ENCODE data around the gene RAX.
"Not testable (repeated sequence)": the region's sequence is repeated elsewhere in the genome, so short reads cannot be mapped to it uniquely, and the experiment has no call there.

RAX gene

GRCh38 chr18:59273759-59274532 is 692 bp upstream of the RAX start:
- FAIRE-seq (no peak), DNase-seq (ENCODE audit: low spot score) (no peak)

- FAIRE-seq (no peak), DNase-seq (ENCODE audit: low spot score) (no peak)
Measured at GRCh38 chr18:59272221-59272888, 899 bp downstream of the RAX start.

- DNase-seq (ENCODE audit: low spot score) = no peak
- no peak for FAIRE-seq
Measured at GRCh38 chr18:59271606-59272220, 1.5 kb downstream of the RAX start.

GRCh38 chr18:59270689-59271257 is 2.5 kb downstream of the RAX start:
- FAIRE-seq (no peak), DNase-seq (ENCODE audit: low spot score) (no peak)

GRCh38 chr18:59269563-59270119 is 3.6 kb downstream of the RAX start:
- FAIRE-seq (no peak), DNase-seq (ENCODE audit: low spot score) (no peak)

GRCh38 chr18:59268721-59269562 is 4.3 kb downstream of the RAX start:
- FAIRE-seq (no peak), DNase-seq (ENCODE audit: low spot score) (no peak)

- no peak for FAIRE-seq
- no peak for DNase-seq (ENCODE audit: low spot score)
Measured at GRCh38 chr18:59268127-59268720, 5.0 kb downstream of the RAX start.

GRCh38 chr18:59267503-59268126 is 5.6 kb downstream of the RAX start:
- no peak for DNase-seq (ENCODE audit: low spot score)
- no peak for FAIRE-seq

- DNase-seq (ENCODE audit: low spot score) = no peak
- FAIRE-seq = no peak
Measured at GRCh38 chr18:59266886-59267502, 6.3 kb downstream of the RAX start.

GRCh38 chr18:59266459-59266858 is 6.8 kb downstream of the RAX start:
- DNase-seq (ENCODE audit: low spot score) (no peak), FAIRE-seq (no peak)

GRCh38 chr18:59265974-59266369 is 7.3 kb downstream of the RAX start:
- no peak for FAIRE-seq
- no peak for DNase-seq (ENCODE audit: low spot score)

GRCh38 chr18:59265246-59265973 is 7.8 kb downstream of the RAX start:
- no peak for DNase-seq (ENCODE audit: low spot score)
- no peak for FAIRE-seq

- FAIRE-seq (no peak), DNase-seq (ENCODE audit: low spot score) (no peak)
Measured at GRCh38 chr18:59264651-59265245, 8.5 kb downstream of the RAX start.

GRCh38 chr18:59264121-59264571 is 9.1 kb downstream of the RAX start:
- no peak for FAIRE-seq
- DNase-seq (ENCODE audit: low spot score) = no peak

- no peak for FAIRE-seq
- no peak for DNase-seq (ENCODE audit: low spot score)
Measured at GRCh38 chr18:59263661-59264060, 9.6 kb downstream of the RAX start.

GRCh38 chr18:59262243-59262642 is 11.0 kb downstream of the RAX start:
- not testable (repeated sequence) for FAIRE-seq; DNase-seq (ENCODE audit: low spot score)

GRCh38 chr18:59261842-59262241 is 11.4 kb downstream of the RAX start:
- not testable (repeated sequence) for DNase-seq (ENCODE audit: low spot score); FAIRE-seq

- not testable (repeated sequence) for DNase-seq (ENCODE audit: low spot score)
Measured at GRCh38 chr18:59255491-59255890, 17.8 kb downstream of the RAX start.

More at GRCh38 chr18:59255491-59255890, 17.8 kb downstream of the RAX start:
- FAIRE-seq = not testable (repeated sequence)

Data from RCC 7860 (cell line).